Gastrocnemius medialis (tissue), 4 donors: ENCODE data around the gene FOXP4. TPM values are rescaled to one million over a fixed set of nuclear protein-coding genes. Genes with fewer than 3 reads are reported as not detected.

Experiments
- ATAC-seq, 2 donors: fragments of 150-250 bp; one replicate each; pipeline ENCODE4 v1.9.1; 2016
- DNase-seq, 2 donors: peaks; one replicate each; pipeline ENCODE4 v3.0.0-alpha.2; 2019
- H3K27ac ChIP-seq, 4 donors: fragments of 200-600 bp; sonication (generic); 1 replicate in 1 of 4; 2 replicates in 3 of 4; pipeline ENCODE4 v1.5.1; 2016 to 2018; ENCODE audit warnings: mild to moderate bottlenecking in 2 of 4, moderate library complexity in 1 of 4
- H3K27me3 ChIP-seq, 3 donors: fragments of 200-600 bp; sonication (generic) in 2 of 3; 1 replicate in 1 of 3; 2 replicates in 2 of 3; pipeline versions ENCODE4 v1.5.1 to v1.6.0; 2016 to 2019; ENCODE audit warnings: mild to moderate bottlenecking in 1 of 3, moderate library complexity in 1 of 3
- H3K36me3 ChIP-seq, 2 donors: fragments of 200-600 bp; sonication (generic) in 1 of 2; one replicate each; pipeline ENCODE4 v1.5.1; 2017 to 2018
- H3K4me1 ChIP-seq, 2 donors: fragments of 200-600 bp; sonication (generic) in 1 of 2; one replicate each; pipeline ENCODE4 v1.5.1; 2016 to 2017; ENCODE audit warnings: mild to moderate bottlenecking in 2 of 2
- H3K4me3 ChIP-seq, 4 donors: fragments of 200-600 bp; sonication (generic) in 3 of 4; 1 replicate in 1 of 4; 2 replicates in 3 of 4; pipeline ENCODE4 v1.5.1; 2016 to 2019; ENCODE audit warnings: mild to moderate bottlenecking in 2 of 4
- H3K9me3 ChIP-seq, 3 donors: fragments of 200-600 bp; sonication (generic) in 2 of 3; 1 replicate in 1 of 3; 2 replicates in 2 of 3; pipeline ENCODE4 v1.5.1; 2016 to 2019
- POLR2A ChIP-seq, 2 donors: fragments of 450-650 bp; IDR thresholded peaks; one replicate each; pipeline ENCODE4 v1.6.1; 2017; ENCODE audit warnings: antibody characterized with exemption in 2 of 2, mild to moderate bottlenecking in 2 of 2, moderate library complexity in 2 of 2
- in situ Hi-C, 4 donors: fragments of 200-750 bp; cut with MboI; loops; one replicate each; pipeline versions ENCODE4 v1.15.0 to v1.8.0; 2017; ENCODE audit warnings: low sequenced_read_pairs in 4 of 4
- intact Hi-C: fragments of 100-400 bp; cut with DNase I; formaldehyde crosslinking; loops from one replicate; pipeline ENCODE4 v1.15.1; 2023; ENCODE audit warnings: low total_unique reads
- total RNA-seq, 4 donors: library from RNA; depleted of rRNA; stranded (reverse); fragments of >200 nt; gene quantifications; one replicate each; pipeline versions ENCODE4 v1.1.0 to v1.2.3, GENCODE V29; 2016
- TF ChIP-seq, protein P1 (sequence below), 5 experiments: fragments of 450-650 bp in 3 of 5; fragments of 200-600 bp in 2 of 5; sonication (generic) in 2 of 5; IDR thresholded peaks in 4 of 5; conservative IDR thresholded peaks in 1 of 5; 1 replicate in 4 of 5; 2 replicates in 1 of 5; pipeline ENCODE4 v1.5.1; 2016 to 2019; ENCODE audit warnings: antibody characterized with exemption in 5 of 5, mild to moderate bottlenecking in 3 of 5, moderate library complexity in 3 of 5

Gene FOXP4
- total RNA-seq, 4 donors from 2014 or later, result 3.4 to 11.4 (median 6.5) TPM

- Histone ChIP-seq H3K27ac (no peak overlapping the region), H3K9me3 (no peaks in the 10 kb centered on the region), H3K4me1 (peaks cover 5 to 9% of the 10 kb centered on the region in 2 donors), H3K27me3 (no peaks in the 10 kb centered on the region), H3K4me3 (no peak overlapping the region), H3K36me3 (no peaks in the 10 kb centered on the region)
- in situ Hi-C loops (no loop called here), intact Hi-C loops (no loop called here)
- TF ChIP-seq, protein P1, sequence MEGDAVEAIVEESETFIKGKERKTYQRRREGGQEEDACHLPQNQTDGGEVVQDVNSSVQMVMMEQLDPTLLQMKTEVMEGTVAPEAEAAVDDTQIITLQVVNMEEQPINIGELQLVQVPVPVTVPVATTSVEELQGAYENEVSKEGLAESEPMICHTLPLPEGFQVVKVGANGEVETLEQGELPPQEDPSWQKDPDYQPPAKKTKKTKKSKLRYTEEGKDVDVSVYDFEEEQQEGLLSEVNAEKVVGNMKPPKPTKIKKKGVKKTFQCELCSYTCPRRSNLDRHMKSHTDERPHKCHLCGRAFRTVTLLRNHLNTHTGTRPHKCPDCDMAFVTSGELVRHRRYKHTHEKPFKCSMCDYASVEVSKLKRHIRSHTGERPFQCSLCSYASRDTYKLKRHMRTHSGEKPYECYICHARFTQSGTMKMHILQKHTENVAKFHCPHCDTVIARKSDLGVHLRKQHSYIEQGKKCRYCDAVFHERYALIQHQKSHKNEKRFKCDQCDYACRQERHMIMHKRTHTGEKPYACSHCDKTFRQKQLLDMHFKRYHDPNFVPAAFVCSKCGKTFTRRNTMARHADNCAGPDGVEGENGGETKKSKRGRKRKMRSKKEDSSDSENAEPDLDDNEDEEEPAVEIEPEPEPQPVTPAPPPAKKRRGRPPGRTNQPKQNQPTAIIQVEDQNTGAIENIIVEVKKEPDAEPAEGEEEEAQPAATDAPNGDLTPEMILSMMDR (IDR thresholded peaks at IDR 0.05 in 4 of 5, conservative IDR thresholded peaks at IDR 0.05 in 1 of 5), result no peak
- TF ChIP-seq POLR2A (IDR thresholded peaks at IDR 0.05), result no peak
- DNase-seq (no peak), ATAC-seq (no peak)
These were observed 4.8 kb upstream of the FOXP4 start for GRCh38 chr6:41541364-41541763.

- Histone ChIP-seq H3K4me1 (peaks cover 10 to 19% of the 10 kb centered on the region in 2 donors), H3K9me3 (no peaks in the 10 kb centered on the region), H3K36me3 (no peaks in the 10 kb centered on the region), H3K27ac (no peak overlapping the region), H3K4me3 (no peak overlapping the region), H3K27me3 (no peaks in the 10 kb centered on the region)
- intact Hi-C loops (no loop called here), in situ Hi-C loops (no loop called here)
- no peak for DNase-seq
- ATAC-seq, result no peak
- TF ChIP-seq, protein P1 (IDR thresholded peaks at IDR 0.05 in 4 of 5, conservative IDR thresholded peaks at IDR 0.05 in 1 of 5), result no peak
- no peak for TF ChIP-seq POLR2A (IDR thresholded peaks at IDR 0.05)
These were observed 3.1 kb upstream of the FOXP4 start for GRCh38 chr6:41543087-41543486.

GRCh38 chr6:41545247-41545702, 906 bp upstream of the FOXP4 start:
- Histone ChIP-seq H3K4me1 (peaks cover 21 to 41% of the 10 kb centered on the region in 2 donors), H3K36me3 (no peaks in the 10 kb centered on the region), H3K4me3 (peak overlapping the region; percentile 59 to 82 (median 69)), H3K9me3 (no peaks in the 10 kb centered on the region), H3K27me3 (no peaks in the 10 kb centered on the region), H3K27ac (peak overlapping the region in 1 of 4 donors; percentile 72)
- intact Hi-C loops (loop anchor here (5.0 kb wide), 6 partner anchors 38 to 232 kb away; partner anchors contain the start of gene FRS3), in situ Hi-C loops (no loop called here)
- TF ChIP-seq, protein P1 (IDR thresholded peaks at IDR 0.05 in 4 of 5, conservative IDR thresholded peaks at IDR 0.05 in 1 of 5), result no peak
- no peak for TF ChIP-seq POLR2A (IDR thresholded peaks at IDR 0.05)
- DNase-seq, result no peak
- ATAC-seq, result no peak

- Histone ChIP-seq H3K4me1 (peaks cover 21 to 45% of the 10 kb centered on the region in 2 donors), H3K4me3 (peak overlapping the region; percentile 58 to 82 (median 68)), H3K36me3 (no peaks in the 10 kb centered on the region), H3K9me3 (no peaks in the 10 kb centered on the region), H3K27me3 (no peaks in the 10 kb centered on the region), H3K27ac (peak overlapping the region; percentile 72 to 89 (median 79))
- TF ChIP-seq, protein P1 (IDR thresholded peaks at IDR 0.05 in 4 of 5, conservative IDR thresholded peaks at IDR 0.05 in 1 of 5), result peak in 1 of 5 experiments; percentile 3
- TF ChIP-seq POLR2A (IDR thresholded peaks at IDR 0.05), result peak; percentile 55 to 73
- peak; percentile 63 to 70 for ATAC-seq
- intact Hi-C loops (loop anchor here (5.0 kb wide), 6 partner anchors 39 to 231 kb away; partner anchors contain the start of gene FRS3), in situ Hi-C loops (no loop called here)
- DNase-seq, result no peak
These were observed 289 bp downstream of the FOXP4 start for GRCh38 chr6:41546475-41546865.
